RWPE2 (cell line): ENCODE measurements around the gene PPP2R5C.

Experiments used
- ATAC-seq: fragments of 200-7000 bp; cut with Tn5 transposase; 3 replicates; pipeline ENCODE4 v1.9.1; 2021; ENCODE audit warnings: low read depth
- DNase-seq: peaks from one replicate; pipeline ENCODE4 v3.0.0-alpha.2; 2020; ENCODE audit warnings: low spot score
- H3K27ac ChIP-seq: fragments of 450-650 bp; 2 replicates; pipeline ENCODE4 v1.5.1; 2017; ENCODE audit warnings: mild to moderate bottlenecking; ENCODE audit not compliant: poor library complexity, severe bottlenecking
- H3K27me3 ChIP-seq: fragments of 250-450 bp; sonication (Bioruptor Pico); 2 replicates; pipeline ENCODE4 v1.5.1; 2021; ENCODE audit warnings: mild to moderate bottlenecking, moderate library complexity; ENCODE audit not compliant: insufficient read depth, poor library complexity, severe bottlenecking
- H3K36me3 ChIP-seq: fragments of 250-450 bp; sonication (Bioruptor Pico); 2 replicates; pipeline ENCODE4 v1.5.1; 2020; ENCODE audit warnings: low read depth, mild to moderate bottlenecking, moderate library complexity
- H3K4me1 ChIP-seq: fragments of 250-450 bp; sonication (Bioruptor Pico); 2 replicates; pipeline ENCODE4 v1.5.1; 2021; ENCODE audit warnings: mild to moderate bottlenecking, moderate library complexity; ENCODE audit not compliant: insufficient read depth, poor library complexity, severe bottlenecking
- H3K4me3 ChIP-seq: fragments of 250-450 bp; sonication (Bioruptor Pico); 2 replicates; pipeline ENCODE4 v1.5.1; 2021; ENCODE audit warnings: mild to moderate bottlenecking, moderate library complexity; ENCODE audit not compliant: severe bottlenecking
- H3K9me3 ChIP-seq: fragments of 250-450 bp; sonication (Bioruptor Pico); 2 replicates; pipeline ENCODE4 v1.5.1; 2021; ENCODE audit warnings: mild to moderate bottlenecking, moderate library complexity; ENCODE audit not compliant: severe bottlenecking
- CTCF ChIP-seq: fragments of 450-650 bp; IDR thresholded peaks from one replicate; pipeline ENCODE4 v1.5.1; 2017; ENCODE audit warnings: mild to moderate bottlenecking, moderate library complexity; ENCODE audit not compliant: poor library complexity, severe bottlenecking

The PPP2R5C gene

GRCh38 chr14:101908795-101909194 lies 147.3 kb downstream of the PPP2R5C start:
- TF ChIP-seq CTCF: no peak
- Histone ChIP-seq H3K36me3 (peaks cover 77% of the 10 kb centered on the region), H3K9me3 (no peaks in the 10 kb centered on the region), H3K4me3 (no peak overlapping the region), H3K4me1 (no peaks in the 10 kb centered on the region), H3K27me3 (no peaks in the 10 kb centered on the region), H3K27ac (no peak overlapping the region)
- ATAC-seq (no peak), DNase-seq (no peak)

DNA sequence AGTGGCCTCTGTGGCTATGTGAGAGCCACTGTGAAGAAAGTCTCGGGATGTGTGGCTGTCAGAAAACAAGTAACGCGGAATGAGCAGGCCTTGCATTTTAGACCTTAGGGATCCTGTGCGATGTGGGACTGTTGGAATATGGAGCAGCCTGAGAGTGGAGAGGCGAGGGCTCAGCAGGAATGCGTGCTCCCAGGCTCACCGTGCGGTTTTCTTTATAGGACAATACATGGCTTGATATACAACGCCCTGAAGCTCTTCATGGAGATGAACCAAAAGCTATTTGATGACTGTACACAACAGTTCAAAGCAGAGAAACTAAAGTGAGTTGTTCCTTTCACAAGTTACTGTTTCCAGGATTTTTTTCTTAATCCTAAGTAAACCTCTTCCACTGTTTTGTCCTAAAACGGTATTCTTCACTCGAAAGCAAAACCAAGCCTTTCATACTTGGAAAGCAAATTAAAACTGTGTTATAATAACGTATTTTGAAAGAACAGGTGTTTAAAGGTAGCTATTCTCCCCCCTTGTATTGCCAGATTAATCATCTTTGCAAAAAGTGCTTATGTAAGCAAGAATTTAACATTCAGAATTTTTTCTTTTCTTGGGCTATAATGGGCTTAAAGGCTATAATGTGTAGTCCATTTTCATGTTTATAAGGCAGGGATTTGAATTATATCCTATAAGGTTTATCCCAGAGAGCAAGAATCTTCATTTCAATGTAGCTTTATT lies 148.0 kb downstream of the PPP2R5C start:
- Histone ChIP-seq H3K36me3 (peaks cover 73% of the 10 kb centered on the region), H3K4me3 (no peak overlapping the region), H3K27ac (no peak overlapping the region), H3K4me1 (no peaks in the 10 kb centered on the region), H3K9me3 (no peaks in the 10 kb centered on the region), H3K27me3 (no peaks in the 10 kb centered on the region)
- DNase-seq (no peak), ATAC-seq (no peak)
- no peak for TF ChIP-seq CTCF

- no peak for ATAC-seq
- Histone ChIP-seq H3K9me3 (no peaks in the 10 kb centered on the region), H3K4me1 (no peaks in the 10 kb centered on the region), H3K4me3 (no peak overlapping the region), H3K36me3 (peaks cover 45% of the 10 kb centered on the region), H3K27me3 (no peaks in the 10 kb centered on the region), H3K27ac (no peak overlapping the region)
- no peak for DNase-seq
- no peak for TF ChIP-seq CTCF
Measured at GRCh38 chr14:101912841-101913240, 151.3 kb downstream of the PPP2R5C start.

- TF ChIP-seq CTCF: no peak
- H3K4me3 ChIP-seq: no peak overlapping the region
- no peak overlapping the region for H3K27ac ChIP-seq
- ATAC-seq: no peak
- H3K36me3 ChIP-seq: peaks cover 42% of the 10 kb centered on the region
- no peak for DNase-seq
- H3K27me3 ChIP-seq: no peaks in the 10 kb centered on the region
- H3K4me1 ChIP-seq: no peaks in the 10 kb centered on the region
- H3K9me3 ChIP-seq: no peaks in the 10 kb centered on the region
Measured at GRCh38 chr14:101914083-101914482, 152.6 kb downstream of the PPP2R5C start.
